ELR (cell line): ENCODE measurements around the gene GSPT2.
A peak's percentile ranks its signal among the peaks of the same experiment; 100 is the strongest.
"Not testable (repeated sequence)": the region's sequence is repeated elsewhere in the genome, so short reads cannot be mapped to it uniquely, and the experiment has no call there.

Source experiments
- DNase-seq: peaks from one replicate; pipeline ENCODE4 v3.0.0-alpha.2; 2015; ENCODE audit warnings: low read depth

GSPT2 gene

GRCh38 chrX:51743179-51743957, at the start of gene GSPT2:
GSPT2 (plus strand) TSS chrX:51743442; CDS start chrX:51743627, 185 bp downstream.
- DNase-seq: peak; percentile 68

GRCh38 chrX:51694254-51694653, 49.0 kb upstream of the GSPT2 start:
- no peak for DNase-seq

- no peak for DNase-seq
Observed at GRCh38 chrX:51697397-51697796, 45.8 kb upstream of the GSPT2 start.

GRCh38 chrX:51710277-51711164, 32.7 kb upstream of the GSPT2 start, which contains the start of gene CENPVL1:
CENPVL1 (plus strand) TSS chrX:51710512; CDS start chrX:51710512, 0 bp downstream.
- not testable (repeated sequence) for DNase-seq

GRCh38 chrX:51712943-51713647, 30.1 kb upstream of the GSPT2 start:
- not testable (repeated sequence) for DNase-seq

GRCh38 chrX:51728202-51728601, 15.0 kb upstream of the GSPT2 start:
- no peak for DNase-seq

- DNase-seq: no peak
Observed at GRCh38 chrX:51737091-51737490, 6.2 kb upstream of the GSPT2 start.

- no peak for DNase-seq
Observed at GRCh38 chrX:51742586-51742985, 656 bp upstream of the GSPT2 start.

GRCh38 chrX:51747671-51748070, 4.4 kb downstream of the GSPT2 start:
- DNase-seq: no peak

GRCh38 chrX:51759055-51759839, 16.0 kb downstream of the GSPT2 start:
- DNase-seq: no peak

GRCh38 chrX:51760657-51761056, 17.4 kb downstream of the GSPT2 start:
- DNase-seq: no peak

GRCh38 chrX:51766546-51766945, 23.3 kb downstream of the GSPT2 start:
- DNase-seq: no peak

- DNase-seq: no peak
Observed at GRCh38 chrX:51776851-51777250, 33.6 kb downstream of the GSPT2 start.

GRCh38 chrX:51779306-51779705, 36.1 kb downstream of the GSPT2 start:
- DNase-seq: no peak

- DNase-seq: no peak
Observed at GRCh38 chrX:51795136-51795535, 51.9 kb downstream of the GSPT2 start.
